Ectodermal cell (in vitro differentiated cells): ENCODE results near the gene TMEM128.
"Not testable (repeated sequence)": the region's sequence is repeated elsewhere in the genome, so short reads cannot be mapped to it uniquely, and the experiment has no call there.

ENCODE experiments used
- H3K27ac ChIP-seq: 2 replicates; pipeline ENCODE4 v1.7.0; 2013; ENCODE audit warnings: mild to moderate bottlenecking, low read depth, low read length; ENCODE audit not compliant: insufficient read depth, poor library complexity, severe bottlenecking
- H3K27me3 ChIP-seq: 2 replicates; pipeline ENCODE4 v1.7.0; 2013; ENCODE audit warnings: mild to moderate bottlenecking, low read length; ENCODE audit not compliant: insufficient read depth, control insufficient read depth, poor library complexity, severe bottlenecking
- H3K36me3 ChIP-seq: one replicate; pipeline ENCODE4 v1.7.0; 2013; ENCODE audit warnings: low read length; ENCODE audit not compliant: control insufficient read depth, insufficient read depth
- H3K4me1 ChIP-seq: one replicate; pipeline ENCODE4 v1.7.0; 2013; ENCODE audit warnings: low read length; ENCODE audit not compliant: control insufficient read depth, insufficient read depth
- H3K4me3 ChIP-seq: 2 replicates; pipeline ENCODE4 v1.7.0; 2013; ENCODE audit warnings: low read depth, low read length, control low read depth; ENCODE audit not compliant: insufficient read depth
- H3K9me3 ChIP-seq: 2 replicates; pipeline ENCODE4 v1.7.0; 2013; ENCODE audit warnings: mild to moderate bottlenecking, low read length, moderate library complexity; ENCODE audit not compliant: control insufficient read depth
- WGBS, 2 experiments: methylation state at CpG; one replicate each; pipeline ENCODE4 v1.1.7; 2013; ENCODE audit warnings: missing lambda C conversion rate in 2 of 2; 5-methylcytosine and 5-hydroxymethylcytosine counted together

Gene TMEM128

GRCh38 chr4:4257705-4258104 is 9.7 kb upstream of the TMEM128 start:
- H3K4me3 ChIP-seq, H3K9me3 ChIP-seq, H3K27ac ChIP-seq, H3K4me1 ChIP-seq, H3K27me3 ChIP-seq, H3K36me3 ChIP-seq: not testable (repeated sequence)
- WGBS, 2 experiments = 63% methylated on average over 3 of the region's 3 CpGs

DNA sequence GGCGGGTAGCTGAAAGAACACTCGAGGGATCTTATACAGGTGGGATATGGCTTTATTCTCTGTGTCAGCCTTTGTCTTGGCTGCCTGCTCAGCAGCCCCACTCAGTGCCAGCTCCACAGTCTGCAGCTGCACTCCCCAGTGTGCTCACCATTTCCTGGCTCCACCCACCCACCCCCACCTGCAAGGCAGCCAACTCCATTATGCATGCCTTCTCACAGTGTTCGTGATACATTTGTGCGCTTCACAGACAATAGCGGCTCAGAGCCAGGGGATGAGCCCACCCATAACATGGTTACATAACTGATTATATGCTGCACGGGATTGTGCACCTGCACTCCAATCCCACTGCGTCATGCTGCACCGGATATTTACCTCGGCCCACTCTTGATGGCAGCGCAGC is 8.8 kb upstream of the TMEM128 start:
- no peaks in the 10 kb centered on the region for H3K36me3 ChIP-seq
- peaks cover 6% of the 10 kb centered on the region for H3K27me3 ChIP-seq
- WGBS, 2 experiments = 78 to 79% methylated on average over 10 of the region's 10 CpGs
- H3K4me1 ChIP-seq = peaks cover 5% of the 10 kb centered on the region
- H3K4me3 ChIP-seq = no peak overlapping the region
- H3K27ac ChIP-seq = no peak overlapping the region
- H3K9me3 ChIP-seq = no peaks in the 10 kb centered on the region

DNA sequence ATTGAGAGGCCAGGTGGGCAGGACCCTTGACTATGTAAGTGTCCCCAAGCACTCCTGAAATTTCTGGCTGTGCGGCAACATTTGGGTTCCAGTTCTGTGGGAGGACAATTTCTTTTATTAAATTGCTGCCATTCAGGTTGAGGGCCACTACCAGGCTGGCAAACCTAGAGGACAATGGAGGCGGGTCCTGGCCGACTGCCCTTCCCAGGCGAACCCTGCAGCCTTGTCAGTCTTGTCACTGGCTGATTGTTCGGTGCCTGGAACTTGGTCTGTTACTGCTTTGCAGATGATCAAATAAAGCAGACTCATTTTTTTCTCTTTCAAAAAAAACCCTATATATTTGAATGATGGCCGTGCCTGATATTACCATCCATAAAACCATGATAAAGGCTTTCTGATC is 6.6 kb upstream of the TMEM128 start:
- no peak overlapping the region for H3K27ac ChIP-seq
- 89 to 91% methylated on average over 6 of the region's 6 CpGs for WGBS, 2 experiments
- H3K36me3 ChIP-seq = no peaks in the 10 kb centered on the region
- H3K27me3 ChIP-seq = peaks cover 15% of the 10 kb centered on the region
- no peaks in the 10 kb centered on the region for H3K9me3 ChIP-seq
- peaks cover 4% of the 10 kb centered on the region for H3K4me1 ChIP-seq
- H3K4me3 ChIP-seq = no peak overlapping the region

GRCh38 chr4:4254199-4254598 is 6.2 kb upstream of the TMEM128 start:
- H3K27me3 ChIP-seq = peaks cover 15% of the 10 kb centered on the region
- H3K36me3 ChIP-seq = no peaks in the 10 kb centered on the region
- no peaks in the 10 kb centered on the region for H3K9me3 ChIP-seq
- no peaks in the 10 kb centered on the region for H3K4me1 ChIP-seq
- no peak overlapping the region for H3K27ac ChIP-seq
- H3K4me3 ChIP-seq = no peak overlapping the region
- WGBS, 2 experiments = 89 to 92% methylated on average over 11 of the region's 11 CpGs

DNA sequence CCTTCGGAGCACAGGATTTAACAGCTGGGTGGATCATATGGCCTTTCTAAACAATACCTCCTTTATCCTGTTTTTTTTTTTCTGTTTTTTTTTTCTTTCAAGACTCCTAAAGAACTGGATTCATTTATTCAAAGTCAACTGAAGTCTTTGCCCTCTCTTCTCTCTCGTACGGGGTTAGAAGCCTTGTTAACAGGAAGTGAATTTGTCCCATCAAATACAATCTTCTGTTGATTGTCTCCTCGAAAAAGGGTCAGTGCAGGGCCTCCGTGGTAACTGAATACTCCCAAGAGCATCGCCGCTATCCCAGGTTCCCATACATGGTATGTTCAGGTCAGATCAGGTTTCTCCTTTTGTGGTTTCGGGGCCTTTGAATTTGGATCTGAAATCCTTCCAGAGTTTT is 1.8 kb upstream of the TMEM128 start:
- peaks cover 13% of the 10 kb centered on the region for H3K27me3 ChIP-seq
- H3K27ac ChIP-seq = no peak overlapping the region
- no peaks in the 10 kb centered on the region for H3K36me3 ChIP-seq
- peaks cover 4% of the 10 kb centered on the region for H3K4me1 ChIP-seq
- H3K9me3 ChIP-seq = no peaks in the 10 kb centered on the region
- no peak overlapping the region for H3K4me3 ChIP-seq
- WGBS, 2 experiments = 93% methylated on average over 8 of the region's 8 CpGs

DNA sequence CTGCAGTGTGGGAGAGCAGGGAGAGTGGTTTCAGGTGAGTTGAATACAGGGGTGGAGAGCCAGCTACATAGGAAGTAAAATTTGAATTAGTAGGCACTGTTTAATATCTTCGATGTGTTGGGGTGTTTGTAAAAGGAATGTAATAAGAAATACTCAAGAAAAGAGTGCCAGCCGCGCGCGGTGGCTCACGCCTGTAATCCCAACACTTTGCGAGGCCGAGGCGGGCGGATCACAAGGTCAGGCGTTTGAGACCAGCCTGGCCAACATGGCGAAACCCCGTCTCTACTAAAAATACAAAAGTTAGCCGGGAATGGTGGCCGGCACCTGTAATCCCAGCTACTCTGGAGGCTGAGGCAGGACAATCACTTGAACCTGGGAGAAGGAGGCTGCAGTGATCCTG is 1.3 kb upstream of the TMEM128 start:
- H3K36me3 ChIP-seq, H3K27ac ChIP-seq, H3K4me1 ChIP-seq, H3K4me3 ChIP-seq, H3K9me3 ChIP-seq, H3K27me3 ChIP-seq: not testable (repeated sequence)
- 92 to 93% methylated on average over 15 of the region's 15 CpGs for WGBS, 2 experiments

GRCh38 chr4:4248885-4249203 is 821 bp upstream of the TMEM128 start:
- Histone ChIP-seq H3K9me3 (no peaks in the 10 kb centered on the region), H3K4me3 (peak overlapping the region; percentile 90), H3K27ac (no peak overlapping the region), H3K4me1 (peaks cover 4% of the 10 kb centered on the region), H3K27me3 (peaks cover 9% of the 10 kb centered on the region), H3K36me3 (peaks cover 5% of the 10 kb centered on the region)
- WGBS, 2 experiments = 69 to 70% methylated on average over 9 to 10 of the region's 10 CpGs

GRCh38 chr4:4247696-4248028 is 361 bp downstream of the TMEM128 start:
- 5 to 6% methylated on average over 12 of the region's 12 CpGs for WGBS, 2 experiments
- H3K9me3 ChIP-seq = no peaks in the 10 kb centered on the region
- no peak overlapping the region for H3K27ac ChIP-seq
- peaks cover 9% of the 10 kb centered on the region for H3K27me3 ChIP-seq
- H3K36me3 ChIP-seq = peaks cover 5% of the 10 kb centered on the region
- peak overlapping the region; percentile 90 for H3K4me3 ChIP-seq
- peaks cover 4% of the 10 kb centered on the region for H3K4me1 ChIP-seq

- H3K36me3 ChIP-seq = peaks cover 11% of the 10 kb centered on the region
- no peaks in the 10 kb centered on the region for H3K9me3 ChIP-seq
- H3K27me3 ChIP-seq = no peaks in the 10 kb centered on the region
- H3K4me3 ChIP-seq = no peak overlapping the region
- WGBS, 2 experiments = 92 to 95% methylated on average over 1 of the region's 1 CpG
- H3K27ac ChIP-seq = no peak overlapping the region
- peaks cover 4% of the 10 kb centered on the region for H3K4me1 ChIP-seq
These were observed 2.9 kb downstream of the TMEM128 start for GRCh38 chr4:4245172-4245571.

DNA sequence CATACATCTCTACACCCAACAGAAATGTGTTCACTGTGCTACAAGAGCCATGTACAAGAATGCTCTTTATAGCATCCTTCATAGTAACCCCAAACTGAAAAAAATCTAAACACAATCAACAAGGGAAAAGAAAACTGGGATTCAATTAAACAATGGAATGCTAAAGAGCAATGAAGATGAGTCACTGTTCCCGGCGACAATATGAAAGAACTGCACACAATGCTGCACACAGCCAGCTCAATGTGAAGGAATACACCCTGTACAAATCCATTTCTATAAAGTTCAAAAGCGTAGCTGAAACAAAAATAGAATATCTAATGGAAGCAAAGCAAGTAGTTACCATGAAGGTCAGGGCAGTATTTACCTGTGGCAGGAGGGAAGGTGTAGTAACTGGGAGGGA is 8.5 kb downstream of the TMEM128 start:
- not testable (repeated sequence) for H3K4me1 ChIP-seq, H3K9me3 ChIP-seq, H3K27me3 ChIP-seq, H3K4me3 ChIP-seq, H3K27ac ChIP-seq
- 97 to 100% methylated on average over 2 to 3 of the region's 3 CpGs for WGBS, 2 experiments
- H3K36me3 ChIP-seq = peaks cover 15% of the 10 kb centered on the region

DNA sequence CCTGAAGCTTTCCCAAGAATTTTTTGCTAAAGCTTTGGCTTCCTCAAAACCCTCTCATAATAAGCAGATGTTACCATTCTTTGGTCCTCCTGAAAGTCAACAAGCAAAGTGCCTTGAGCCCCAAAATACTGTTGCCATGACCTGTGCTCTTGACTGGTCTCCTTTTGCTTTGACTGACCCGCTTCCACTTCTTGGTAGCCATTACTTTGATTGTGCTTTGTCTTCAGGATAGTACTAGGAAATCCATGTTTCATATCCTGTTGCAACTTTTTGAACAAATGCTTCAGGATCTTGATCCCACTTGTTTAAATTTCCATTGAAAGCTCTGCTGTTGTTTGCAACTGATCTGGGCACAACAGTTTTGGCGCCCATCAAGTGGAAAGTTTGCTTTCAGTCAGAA is 14.4 kb downstream of the TMEM128 start:
- no peaks in the 10 kb centered on the region for H3K4me1 ChIP-seq
- H3K36me3 ChIP-seq = peaks cover 2% of the 10 kb centered on the region

More for the DNA sequence above, 14.4 kb downstream of the TMEM128 start:
- Histone ChIP-seq H3K4me3 (no peak overlapping the region), H3K27me3 (peaks cover 17% of the 10 kb centered on the region), H3K9me3 (no peaks in the 10 kb centered on the region), H3K27ac (no peak overlapping the region)
- 93 to 94% methylated on average over 2 of the region's 2 CpGs for WGBS, 2 experiments
